OCI-LY3 (cell line): ENCODE measurements around the gene DRD2.

Experiments
- EZH2phosphoT487 ChIP-seq: fragments of 200-600 bp; shearing (Covaris generic); IDR thresholded peaks from 2 replicates; pipeline ENCODE4 v1.6.1; 2018; ENCODE audit warnings: antibody characterized with exemption, mixed run types, low read depth
- TF ChIP-seq, protein P1 (sequence below): fragments of 200-600, 300-600 bp; sonication (generic); IDR thresholded peaks from 2 replicates; pipeline ENCODE4 v1.5.1; 2014; ENCODE audit warnings: antibody characterized with exemption, low read length, low read depth

DNA sequence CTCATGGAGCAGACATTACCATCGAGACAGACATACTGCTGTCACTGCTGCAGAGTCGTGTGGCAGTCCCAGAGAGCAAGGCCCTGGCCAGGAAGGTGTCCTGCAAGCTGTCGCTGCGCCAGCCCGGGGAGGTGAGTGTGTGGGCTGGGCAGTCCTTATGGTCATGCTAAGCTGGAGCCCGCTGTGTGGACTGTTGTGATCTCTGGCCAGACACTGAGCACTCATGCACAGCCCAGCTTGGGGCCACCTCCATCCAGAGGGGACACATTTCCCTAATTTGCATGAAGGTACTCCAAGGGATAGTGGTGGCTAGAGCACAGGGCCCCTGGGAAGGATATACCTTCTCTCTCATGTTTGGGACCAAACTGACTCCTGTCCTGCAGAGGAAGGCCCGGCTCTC is 78.0 kb downstream of the DRD2 start:
- TF ChIP-seq, protein P1, sequence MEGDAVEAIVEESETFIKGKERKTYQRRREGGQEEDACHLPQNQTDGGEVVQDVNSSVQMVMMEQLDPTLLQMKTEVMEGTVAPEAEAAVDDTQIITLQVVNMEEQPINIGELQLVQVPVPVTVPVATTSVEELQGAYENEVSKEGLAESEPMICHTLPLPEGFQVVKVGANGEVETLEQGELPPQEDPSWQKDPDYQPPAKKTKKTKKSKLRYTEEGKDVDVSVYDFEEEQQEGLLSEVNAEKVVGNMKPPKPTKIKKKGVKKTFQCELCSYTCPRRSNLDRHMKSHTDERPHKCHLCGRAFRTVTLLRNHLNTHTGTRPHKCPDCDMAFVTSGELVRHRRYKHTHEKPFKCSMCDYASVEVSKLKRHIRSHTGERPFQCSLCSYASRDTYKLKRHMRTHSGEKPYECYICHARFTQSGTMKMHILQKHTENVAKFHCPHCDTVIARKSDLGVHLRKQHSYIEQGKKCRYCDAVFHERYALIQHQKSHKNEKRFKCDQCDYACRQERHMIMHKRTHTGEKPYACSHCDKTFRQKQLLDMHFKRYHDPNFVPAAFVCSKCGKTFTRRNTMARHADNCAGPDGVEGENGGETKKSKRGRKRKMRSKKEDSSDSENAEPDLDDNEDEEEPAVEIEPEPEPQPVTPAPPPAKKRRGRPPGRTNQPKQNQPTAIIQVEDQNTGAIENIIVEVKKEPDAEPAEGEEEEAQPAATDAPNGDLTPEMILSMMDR: no peak
- TF ChIP-seq EZH2phosphoT487: no peak
